Astrocyte (in vitro differentiated cells and primary cell): ENCODE results near the gene TGFB1I1. TPM values are rescaled to one million over a fixed set of nuclear protein-coding genes. Genes with fewer than 3 reads are reported as not detected.
"Not testable (repeated sequence)": the region's sequence is repeated elsewhere in the genome, so short reads cannot be mapped to it uniquely, and the experiment has no call there.

Source experiments
- DNase-seq: peaks from one replicate; pipeline ENCODE4 v3.0.0-alpha.2; 2010; ENCODE audit warnings: low read depth
- FAIRE-seq: peaks from 2 replicates; lab custom pipeline; 2011; peaks lifted over from hg19 to GRCh38; lab: Jason Lieb, UNC
- H2AFZ ChIP-seq: 2 replicates; pipeline ENCODE4 v1.6.0; 2012; ENCODE audit warnings: low read depth, low read length, inconsistent platforms
- H3K27ac ChIP-seq: 2 replicates; pipeline ENCODE4 v1.5.1; 2011; ENCODE audit warnings: low read depth, low read length, inconsistent platforms
- H3K27me3 ChIP-seq: 2 replicates; pipeline ENCODE4 v1.6.0; 2011; ENCODE audit warnings: low read length, inconsistent platforms; ENCODE audit not compliant: insufficient read depth
- H3K36me3 ChIP-seq: 2 replicates; pipeline ENCODE4 v1.5.1; 2011; ENCODE audit warnings: low read length, inconsistent platforms; ENCODE audit not compliant: insufficient read depth
- H3K4me1 ChIP-seq: 2 replicates; pipeline ENCODE4 v1.5.1; 2011; ENCODE audit warnings: low read length, inconsistent platforms; ENCODE audit not compliant: insufficient read depth
- H3K4me2 ChIP-seq: 2 replicates; pipeline ENCODE4 v1.6.0; 2012; ENCODE audit warnings: low read length, inconsistent platforms
- H3K4me3 ChIP-seq: 2 replicates; pipeline ENCODE4 v1.5.1; 2011; ENCODE audit warnings: low read depth, mild to moderate bottlenecking, low read length, inconsistent platforms; ENCODE audit not compliant: insufficient read depth
- H3K79me2 ChIP-seq: 2 replicates; pipeline ENCODE4 v1.6.0; 2012; ENCODE audit warnings: mild to moderate bottlenecking, low read length, inconsistent platforms; ENCODE audit not compliant: insufficient read depth
- H3K9ac ChIP-seq: 2 replicates; pipeline ENCODE4 v1.6.0; 2012; ENCODE audit warnings: mild to moderate bottlenecking, low read length, inconsistent platforms
- H3K9me3 ChIP-seq: 2 replicates; pipeline ENCODE4 v1.5.1; 2012; ENCODE audit warnings: low read depth, mild to moderate bottlenecking, low read length, inconsistent platforms; ENCODE audit not compliant: insufficient read depth
- H4K20me1 ChIP-seq: 2 replicates; pipeline ENCODE4 v1.6.0; 2012; ENCODE audit warnings: low read length, inconsistent platforms; ENCODE audit not compliant: insufficient read depth
- H3K27ac Mint-ChIP-seq: one replicate; pipeline ENCODE4 v1.8.0; 2021; ENCODE audit warnings: mild to moderate bottlenecking, mixed read lengths; ENCODE audit not compliant: unreplicated experiment
- H3K27me3 Mint-ChIP-seq: one replicate; pipeline ENCODE4 v1.8.0; 2021; ENCODE audit warnings: low read depth, mixed read lengths; ENCODE audit not compliant: unreplicated experiment
- H3K36me3 Mint-ChIP-seq: one replicate; pipeline ENCODE4 v1.8.0; 2021; ENCODE audit warnings: low read depth, mixed read lengths; ENCODE audit not compliant: unreplicated experiment
- H3K4me1 Mint-ChIP-seq: one replicate; pipeline ENCODE4 v1.8.0; 2021; ENCODE audit warnings: low read depth, mixed read lengths; ENCODE audit not compliant: unreplicated experiment
- H3K4me3 Mint-ChIP-seq: one replicate; pipeline ENCODE4 v1.8.0; 2021; ENCODE audit warnings: mild to moderate bottlenecking, moderate library complexity, mixed read lengths; ENCODE audit not compliant: unreplicated experiment
- H3K9me3 Mint-ChIP-seq: one replicate; pipeline ENCODE4 v1.8.0; 2021; ENCODE audit warnings: mild to moderate bottlenecking, mixed read lengths; ENCODE audit not compliant: unreplicated experiment
- CTCF ChIP-seq: IDR thresholded peaks from 2 replicates; pipeline ENCODE4 v1.5.1; 2011; ENCODE audit warnings: low read depth, mild to moderate bottlenecking, inconsistent platforms, low read length, moderate library complexity; ENCODE audit not compliant: insufficient read depth
- EZH2 ChIP-seq: IDR thresholded peaks from 2 replicates; pipeline ENCODE4 v1.6.1; 2012; ENCODE audit warnings: mild to moderate bottlenecking, low read length, inconsistent platforms; ENCODE audit not compliant: insufficient read depth
- total RNA-seq: library from RNA; stranded (reverse); gene quantifications from 2 replicates; pipeline ENCODE4 v1.2.1, GENCODE V29; 2021

TGFB1I1 gene
- total RNA-seq, 1 donor from 2014 or later = 124 TPM

- peaks cover 20% of the 10 kb centered on the region for H3K36me3 Mint-ChIP-seq
Observed at GRCh38 chr16:31479751-31480150, 7.8 kb downstream of the TGFB1I1 start.

GRCh38 chr16:31480851-31481536 lies 9.0 kb downstream of the TGFB1I1 start:
- H3K27ac Mint-ChIP-seq = peak overlapping the region; percentile 58
- Histone ChIP-seq H4K20me1 (peaks cover 47% of the 10 kb centered on the region), H3K4me3 (no peak overlapping the region), H3K27me3 (no peaks in the 10 kb centered on the region), H3K4me2 (no peak overlapping the region), H3K79me2 (peaks cover 5% of the 10 kb centered on the region), H3K4me1 (peaks cover 13% of the 10 kb centered on the region), H3K36me3 (peaks cover 7% of the 10 kb centered on the region), H3K9me3 (no peaks in the 10 kb centered on the region), H2AFZ (no peak overlapping the region), H3K9ac (no peak overlapping the region), H3K27ac (no peak overlapping the region)
- TF ChIP-seq CTCF (no peak), EZH2 (no peak)
- peaks cover 13% of the 10 kb centered on the region for H3K36me3 Mint-ChIP-seq
- DNase-seq (no peak), FAIRE-seq (no peak)
- peaks cover 16% of the 10 kb centered on the region for H3K4me1 Mint-ChIP-seq
- H3K27me3 Mint-ChIP-seq = peaks cover 16% of the 10 kb centered on the region
- H3K4me3 Mint-ChIP-seq = peak overlapping the region; percentile 23
- peaks cover under 1% of the 10 kb centered on the region for H3K9me3 Mint-ChIP-seq

More at GRCh38 chr16:31479751-31480150, 7.8 kb downstream of the TGFB1I1 start:
- DNase-seq (no peak), FAIRE-seq (no peak)
- H3K4me1 Mint-ChIP-seq = peaks cover 16% of the 10 kb centered on the region
- Histone ChIP-seq H3K4me3 (no peak overlapping the region), H3K9me3 (no peaks in the 10 kb centered on the region), H3K27me3 (no peaks in the 10 kb centered on the region), H2AFZ (no peak overlapping the region), H3K27ac (no peak overlapping the region), H3K4me2 (no peak overlapping the region), H3K4me1 (peaks cover 17% of the 10 kb centered on the region), H3K36me3 (peaks cover 15% of the 10 kb centered on the region), H4K20me1 (peaks cover 60% of the 10 kb centered on the region), H3K9ac (no peak overlapping the region), H3K79me2 (peaks cover 15% of the 10 kb centered on the region)
- TF ChIP-seq CTCF (no peak), EZH2 (no peak)
- no peak overlapping the region for H3K27ac Mint-ChIP-seq
- H3K9me3 Mint-ChIP-seq = no peaks in the 10 kb centered on the region
- H3K27me3 Mint-ChIP-seq = peaks cover 4% of the 10 kb centered on the region
- no peak overlapping the region for H3K4me3 Mint-ChIP-seq

GRCh38 chr16:31483081-31483480 lies 11.1 kb downstream of the TGFB1I1 start, which contains the start of gene SLC5A2:
Gene SLC5A2, plus strand, starts transcription at chr16:31483123. Its CDS starts 14 bp downstream, at chr16:31483137.
- H3K9me3 ChIP-seq = no peaks in the 10 kb centered on the region
- Mint-ChIP-seq H3K27ac (no peak within 1 kb of the TSS), H3K4me1 (peaks cover 4% of the 10 kb centered on the region), H3K36me3 (peaks cover 6% of the 10 kb centered on the region), H3K9me3 (peaks cover 2% of the 10 kb centered on the region), H3K4me3 (no peak within 1 kb of the TSS), H3K27me3 (peaks cover 30% of the 10 kb centered on the region)
- H3K27me3 ChIP-seq = peaks cover 16% of the 10 kb centered on the region
- no peak within 1 kb of the TSS for H3K4me2 ChIP-seq
- no peak within 1 kb of the TSS for H3K4me3 ChIP-seq
- DNase-seq (no peak), FAIRE-seq (no peak)
- peaks cover 28% of the 10 kb centered on the region for H4K20me1 ChIP-seq
- H3K27ac ChIP-seq = no peak within 1 kb of the TSS
- H3K4me1 ChIP-seq = peaks cover 16% of the 10 kb centered on the region
- TF ChIP-seq CTCF (no peak), EZH2 (no peak)
- H3K36me3 ChIP-seq = peaks cover 3% of the 10 kb centered on the region
- H3K9ac ChIP-seq = no peak within 1 kb of the TSS
- no peak within 1 kb of the TSS for H2AFZ ChIP-seq
- H3K79me2 ChIP-seq = no peaks in the 10 kb centered on the region

GRCh38 chr16:31484048-31484447 lies 12.1 kb downstream of the TGFB1I1 start:
- not testable (repeated sequence) for H3K36me3 Mint-ChIP-seq, H3K9ac ChIP-seq, FAIRE-seq, H3K27ac Mint-ChIP-seq, H3K4me3 ChIP-seq, H3K4me3 Mint-ChIP-seq, H3K9me3 ChIP-seq, H3K79me2 ChIP-seq, H3K4me2 ChIP-seq, H2AFZ ChIP-seq, H3K9me3 Mint-ChIP-seq, H3K4me1 Mint-ChIP-seq, DNase-seq, H3K27ac ChIP-seq, H3K36me3 ChIP-seq
- peaks cover 30% of the 10 kb centered on the region for H3K27me3 Mint-ChIP-seq
- H4K20me1 ChIP-seq = peaks cover 20% of the 10 kb centered on the region
- H3K27me3 ChIP-seq = peaks cover 18% of the 10 kb centered on the region
- H3K4me1 ChIP-seq = peaks cover 23% of the 10 kb centered on the region
